Caco-2 (cell line): Measurements from ENCODE around the gene ATAD2B. TPM values are rescaled to one million over a fixed set of nuclear protein-coding genes. Genes with fewer than 3 reads are reported as not detected.

Source experiments
- BruUV-seq: library from RNA; stranded (reverse); fragments of 400-500 nt; replicated peaks from 2 replicates; lab custom pipeline; 2021; lab: Mats Ljungman, UMichigan
- CTCF ChIA-PET: fragments of 300-600 bp; sonication (Branson Sonifier 250); formaldehyde crosslinking; loops from one replicate; lab custom pipeline; 2022; ENCODE audit warnings: antibody characterized with exemption; lab: Charles Lee
- POLR2A ChIA-PET: fragments of 300-600 bp; sonication (Branson Sonifier 250); formaldehyde crosslinking; loops from one replicate; lab custom pipeline; 2022; ENCODE audit warnings: antibody characterized with exemption; lab: Charles Lee
- DNase-seq, 2 experiments: peaks; one replicate each; pipeline versions ENCODE4 v3.0.0 to v3.0.0-alpha.2; 2020 to 2022
- H3K27me3 ChIP-seq: replicated peaks from 2 replicates; pipeline ENCODE4 v1.6.0; 2011; ENCODE audit warnings: low read length; ENCODE audit not compliant: control insufficient read depth, insufficient read depth
- H3K36me3 ChIP-seq: 2 replicates; pipeline ENCODE4 v1.5.1; 2011; ENCODE audit warnings: low read length; ENCODE audit not compliant: control insufficient read depth, insufficient read depth
- H3K4me1 ChIP-seq: fragments of 250-450 bp; sonication (Bioruptor Pico); 2 replicates; pipeline ENCODE4 v1.5.1; 2020; ENCODE audit warnings: mild to moderate bottlenecking
- H3K4me3 ChIP-seq: 2 replicates; pipeline ENCODE4 v1.5.1; 2011; ENCODE audit warnings: low read depth, mild to moderate bottlenecking, control low read depth, low read length
- H3K9me3 ChIP-seq: fragments of 250-450 bp; sonication (Bioruptor Pico); 2 replicates; pipeline ENCODE4 v1.5.1; 2020; ENCODE audit warnings: mild to moderate bottlenecking, moderate library complexity
- H3K27ac Mint-ChIP-seq: one replicate; pipeline ENCODE4 v1.8.0; 2022; ENCODE audit warnings: mixed read lengths; ENCODE audit not compliant: unreplicated experiment
- H3K27me3 Mint-ChIP-seq: one replicate; pipeline ENCODE4 v1.8.0; 2022; ENCODE audit warnings: mixed read lengths; ENCODE audit not compliant: insufficient read depth, unreplicated experiment
- H3K36me3 Mint-ChIP-seq: one replicate; pipeline ENCODE4 v1.8.0; 2022; ENCODE audit warnings: mild to moderate bottlenecking, mixed read lengths; ENCODE audit not compliant: insufficient read depth, unreplicated experiment
- H3K4me1 Mint-ChIP-seq: one replicate; pipeline ENCODE4 v1.8.0; 2022; ENCODE audit warnings: low read depth, mixed read lengths; ENCODE audit not compliant: unreplicated experiment
- H3K4me3 Mint-ChIP-seq: one replicate; pipeline ENCODE4 v1.8.0; 2022; ENCODE audit warnings: mild to moderate bottlenecking, moderate library complexity, mixed read lengths; ENCODE audit not compliant: unreplicated experiment
- H3K9me3 Mint-ChIP-seq: one replicate; pipeline ENCODE4 v1.8.0; 2022; ENCODE audit warnings: mixed read lengths; ENCODE audit not compliant: unreplicated experiment
- intact Hi-C: fragments of 100-400 bp; cut with micrococcal nuclease; formaldehyde crosslinking; loops from one replicate; pipeline ENCODE4 v1.10.0; 2022; ENCODE audit not compliant: unreplicated experiment
- total RNA-seq: library from RNA; stranded (reverse); gene quantifications from 2 replicates; pipeline ENCODE4 v1.2.3, GENCODE V29; 2022
- TF ChIP-seq, protein P1 (sequence below), 2 experiments: fragments of 200-600 bp in 1 of 2; IDR thresholded peaks; 1 replicate in 1 of 2; 2 replicates in 1 of 2; pipeline versions ENCODE4 v1.5.1 to v1.8.0; 2011 to 2022; ENCODE audit warnings: antibody characterized with exemption in 1 of 2, control low read depth in 1 of 2, inconsistent platforms in 1 of 2, low read depth in 1 of 2, low read length in 1 of 2, mild to moderate bottlenecking in 1 of 2, moderate library complexity in 1 of 2; ENCODE audit not compliant: insufficient read depth in 1 of 2, severe bottlenecking in 1 of 2, unreplicated experiment in 1 of 2

Gene ATAD2B
- total RNA-seq, 1 experiment from 2014 or later, result 32.1 TPM

DNA sequence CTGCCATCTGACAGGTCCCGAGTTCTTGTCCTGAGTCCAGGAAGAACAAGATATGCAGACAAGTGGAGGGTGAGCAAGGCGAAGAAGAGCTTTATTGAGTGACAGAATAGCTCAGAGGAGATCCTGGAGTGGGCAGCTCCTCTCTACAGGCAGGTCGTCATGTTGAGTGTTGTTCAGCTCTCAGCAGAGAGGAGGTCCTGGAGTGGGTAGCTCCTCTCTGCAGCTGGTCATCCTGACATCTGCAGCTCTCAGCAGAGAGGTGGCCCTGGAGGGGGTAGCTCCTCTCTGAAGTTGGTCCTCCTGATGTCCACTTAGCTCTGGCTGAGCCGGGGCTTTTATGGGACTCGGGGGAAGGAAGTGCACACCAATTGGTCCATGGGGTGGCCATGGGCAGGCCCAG lies 90.4 kb downstream of the ATAD2B start:
- no TSS peak for BruUV-seq
- TF ChIP-seq, protein P1, sequence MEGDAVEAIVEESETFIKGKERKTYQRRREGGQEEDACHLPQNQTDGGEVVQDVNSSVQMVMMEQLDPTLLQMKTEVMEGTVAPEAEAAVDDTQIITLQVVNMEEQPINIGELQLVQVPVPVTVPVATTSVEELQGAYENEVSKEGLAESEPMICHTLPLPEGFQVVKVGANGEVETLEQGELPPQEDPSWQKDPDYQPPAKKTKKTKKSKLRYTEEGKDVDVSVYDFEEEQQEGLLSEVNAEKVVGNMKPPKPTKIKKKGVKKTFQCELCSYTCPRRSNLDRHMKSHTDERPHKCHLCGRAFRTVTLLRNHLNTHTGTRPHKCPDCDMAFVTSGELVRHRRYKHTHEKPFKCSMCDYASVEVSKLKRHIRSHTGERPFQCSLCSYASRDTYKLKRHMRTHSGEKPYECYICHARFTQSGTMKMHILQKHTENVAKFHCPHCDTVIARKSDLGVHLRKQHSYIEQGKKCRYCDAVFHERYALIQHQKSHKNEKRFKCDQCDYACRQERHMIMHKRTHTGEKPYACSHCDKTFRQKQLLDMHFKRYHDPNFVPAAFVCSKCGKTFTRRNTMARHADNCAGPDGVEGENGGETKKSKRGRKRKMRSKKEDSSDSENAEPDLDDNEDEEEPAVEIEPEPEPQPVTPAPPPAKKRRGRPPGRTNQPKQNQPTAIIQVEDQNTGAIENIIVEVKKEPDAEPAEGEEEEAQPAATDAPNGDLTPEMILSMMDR (IDR thresholded peaks at IDR 0.05; ENCODE audit: insufficient read depth in 1 of 2, low read depth in 1 of 2, low read length in 1 of 2, severe bottlenecking in 1 of 2, unreplicated experiment in 1 of 2), result no peak
- intact Hi-C loops, result no loop called here
- Histone ChIP-seq H3K27me3 (no peaks in the 10 kb centered on the region), H3K9me3 (peaks cover 14% of the 10 kb centered on the region), H3K36me3 (no peaks in the 10 kb centered on the region; the same call in 1 of the 2 replicates), H3K4me1 (no peaks in the 10 kb centered on the region), H3K4me3 (no peak overlapping the region)
- ChIA-PET POLR2A (interaction anchor here (0.6 kb wide), 1 partner anchor 13 kb away, joined by 4 read pairs; no protein-coding TSS in a partner anchor), CTCF (no interaction called here)
- H3K4me1 Mint-ChIP-seq, result peaks cover 12% of the 10 kb centered on the region
- no peak overlapping the region for H3K4me3 Mint-ChIP-seq
- no peak overlapping the region for H3K27ac Mint-ChIP-seq
- peaks cover 11% of the 10 kb centered on the region for H3K36me3 Mint-ChIP-seq
- no peak for DNase-seq
- H3K9me3 Mint-ChIP-seq, result peaks cover 14% of the 10 kb centered on the region
- H3K27me3 Mint-ChIP-seq, result no peaks in the 10 kb centered on the region

GRCh38 chr2:23835988-23836387 lies 90.9 kb downstream of the ATAD2B start:
- Mint-ChIP-seq H3K9me3 (peaks cover 14% of the 10 kb centered on the region), H3K27ac (no peak overlapping the region), H3K4me1 (peaks cover 12% of the 10 kb centered on the region), H3K27me3 (no peaks in the 10 kb centered on the region), H3K36me3 (peaks cover 11% of the 10 kb centered on the region), H3K4me3 (no peak overlapping the region)
- BruUV-seq, result no TSS peak
- Histone ChIP-seq H3K9me3 (peaks cover 14% of the 10 kb centered on the region), H3K4me3 (no peak overlapping the region), H3K36me3 (no peaks in the 10 kb centered on the region; the same call in 1 of the 2 replicates), H3K27me3 (no peaks in the 10 kb centered on the region), H3K4me1 (no peaks in the 10 kb centered on the region)
- intact Hi-C loops, result no loop called here
- ChIA-PET CTCF (no interaction called here), POLR2A (no interaction called here)
- no peak for DNase-seq
- TF ChIP-seq, protein P1 (IDR thresholded peaks at IDR 0.05; ENCODE audit: insufficient read depth in 1 of 2, low read depth in 1 of 2, low read length in 1 of 2, severe bottlenecking in 1 of 2, unreplicated experiment in 1 of 2), result no peak

DNA sequence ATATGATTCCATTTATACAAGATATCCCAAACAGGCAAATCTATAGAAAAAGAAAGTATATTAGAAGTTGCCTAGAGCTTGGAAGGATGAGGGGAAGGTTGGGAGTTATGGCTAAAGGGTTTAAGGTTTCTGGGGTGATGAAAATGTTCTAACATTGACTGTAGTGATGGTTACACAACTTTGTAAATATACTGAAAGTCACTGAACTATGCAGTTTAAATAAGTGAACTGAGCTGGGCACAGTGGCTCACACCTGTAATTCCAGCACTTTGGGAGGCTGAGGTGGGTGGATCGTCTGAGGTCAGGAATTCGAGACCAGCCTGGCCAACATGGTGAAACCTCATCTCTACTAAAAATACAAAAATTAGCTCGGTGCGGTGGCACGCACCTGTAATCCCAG lies 91.5 kb downstream of the ATAD2B start:
- no peaks in the 10 kb centered on the region for H3K27me3 Mint-ChIP-seq
- BruUV-seq, result no TSS peak
- no peak for DNase-seq
- H3K9me3 Mint-ChIP-seq, result peaks cover 12% of the 10 kb centered on the region
- Histone ChIP-seq H3K36me3 (no peaks in the 10 kb centered on the region; the same call in 1 of the 2 replicates), H3K4me1 (no peaks in the 10 kb centered on the region), H3K4me3 (no peak overlapping the region), H3K9me3 (peaks cover 14% of the 10 kb centered on the region), H3K27me3 (no peaks in the 10 kb centered on the region)
- ChIA-PET POLR2A (no interaction called here), CTCF (interaction anchor here (0.7 kb wide), 1 partner anchor 55 kb away, joined by 3 read pairs; no protein-coding TSS in a partner anchor)
- peaks cover 10% of the 10 kb centered on the region for H3K36me3 Mint-ChIP-seq
- TF ChIP-seq, protein P1 (IDR thresholded peaks at IDR 0.05; ENCODE audit: insufficient read depth in 1 of 2, low read depth in 1 of 2, low read length in 1 of 2, severe bottlenecking in 1 of 2, unreplicated experiment in 1 of 2), result no peak
- intact Hi-C loops, result no loop called here
- peaks cover 10% of the 10 kb centered on the region for H3K4me1 Mint-ChIP-seq
- H3K4me3 Mint-ChIP-seq, result no peak overlapping the region
- no peak overlapping the region for H3K27ac Mint-ChIP-seq
